SK-N-SH treated with all-trans-retinoic acid at 6 μM for 48 hours (cell line): ENCODE measurements around the gene FHL3.
"Not testable (repeated sequence)": the region's sequence is repeated elsewhere in the genome, so short reads cannot be mapped to it uniquely, and the experiment has no call there.

ENCODE experiments used
- ATAC-seq: fragments of 200-7000 bp; cut with Tn5 transposase; 3 replicates; pipeline ENCODE4 v1.9.1; 2020; ENCODE audit warnings: mild to moderate bottlenecking, moderate library complexity
- BACH2 ChIP-seq: fragments of 250-450 bp; sonication (Bioruptor Pico); IDR thresholded peaks from 2 replicates; pipeline ENCODE4 v1.9.0; 2021; ENCODE audit warnings: mild to moderate bottlenecking, borderline replicate concordance
- CSDC2 ChIP-seq: fragments of 250-450 bp; sonication (Bioruptor Pico); IDR thresholded peaks from 2 replicates; pipeline ENCODE4 v1.5.0; 2020; ENCODE audit warnings: mild to moderate bottlenecking, moderate library complexity
- ESRRG ChIP-seq: fragments of 250-450 bp; sonication (Bioruptor Pico); IDR thresholded peaks from 2 replicates; pipeline ENCODE4 v1.6.1; 2021; ENCODE audit warnings: mild to moderate bottlenecking
- GLIS3 ChIP-seq: fragments of 250-450 bp; sonication (Bioruptor Pico); IDR thresholded peaks from 2 replicates; pipeline ENCODE4 v1.5.0; 2020; ENCODE audit warnings: mild to moderate bottlenecking, moderate library complexity
- ISL1 ChIP-seq: fragments of 250-450 bp; sonication (Bioruptor Pico); IDR thresholded peaks from 2 replicates; pipeline ENCODE4 v2.1.2; 2022; ENCODE audit warnings: mild to moderate bottlenecking, moderate library complexity
- OSR1 ChIP-seq: fragments of 250-450 bp; sonication (Bioruptor Pico); IDR thresholded peaks from 2 replicates; pipeline ENCODE4 v1.8.0; 2022; ENCODE audit warnings: moderate library complexity, mild to moderate bottlenecking, inconsistent platforms
- POU6F1 ChIP-seq: fragments of 250-450 bp; sonication (Bioruptor Pico); IDR thresholded peaks from 2 replicates; pipeline ENCODE4 v1.8.0; 2021; ENCODE audit warnings: low read depth, mild to moderate bottlenecking, moderate library complexity, borderline replicate concordance
- PPARA ChIP-seq: fragments of 250-450 bp; sonication (Bioruptor Pico); IDR thresholded peaks from 2 replicates; pipeline ENCODE4 v1.5.0; 2020; ENCODE audit warnings: mild to moderate bottlenecking, borderline replicate concordance
- RARB ChIP-seq: fragments of 250-450 bp; sonication (Bioruptor Pico); IDR thresholded peaks from 2 replicates; pipeline ENCODE4 v1.8.0; 2021; ENCODE audit warnings: mild to moderate bottlenecking, moderate library complexity
- TCF4 ChIP-seq: fragments of 250-450 bp; sonication (Bioruptor Pico); IDR thresholded peaks from 2 replicates; pipeline ENCODE4 v1.8.0; 2021; ENCODE audit warnings: mild to moderate bottlenecking, moderate library complexity, borderline replicate concordance
- TOX ChIP-seq: fragments of 250-450 bp; sonication (Bioruptor Pico); IDR thresholded peaks from 2 replicates; pipeline ENCODE4 v1.8.0; 2021; ENCODE audit warnings: mild to moderate bottlenecking, moderate library complexity, borderline replicate concordance
- TSHZ2 ChIP-seq: fragments of 250-450 bp; sonication (Bioruptor Pico); IDR thresholded peaks from 2 replicates; pipeline ENCODE4 v1.5.0; 2020; ENCODE audit warnings: mild to moderate bottlenecking, moderate library complexity
- ZFP3 ChIP-seq: fragments of 250-450 bp; sonication (Bioruptor Pico); IDR thresholded peaks from 2 replicates; pipeline ENCODE4 v1.5.0; 2020; ENCODE audit warnings: mild to moderate bottlenecking, moderate library complexity
- ZFP30 ChIP-seq: fragments of 450-650 bp; formaldehyde crosslinking; IDR thresholded peaks from 2 replicates; pipeline ENCODE4 v1.5.0; 2022; ENCODE audit warnings: mild to moderate bottlenecking, moderate library complexity
- ZNF8 ChIP-seq: fragments of 450-650 bp; formaldehyde crosslinking; IDR thresholded peaks from 2 replicates; pipeline ENCODE4 v1.5.0; 2020; ENCODE audit warnings: mild to moderate bottlenecking, moderate library complexity

FHL3 gene

GRCh38 chr1:38037221-38037939 lies 32.1 kb upstream of the FHL3 start:
- TF ChIP-seq GLIS3 (CRISPR knock-in tag): no peak
- TF ChIP-seq ZFP30 (CRISPR knock-in tag): no peak
- TF ChIP-seq TOX (CRISPR knock-in tag): no peak
- no peak for TF ChIP-seq CSDC2
- no peak for TF ChIP-seq OSR1 (CRISPR knock-in tag)
- TF ChIP-seq TSHZ2 (CRISPR knock-in tag): no peak
- TF ChIP-seq ISL1 (CRISPR knock-in tag): no peak
- no peak for TF ChIP-seq PPARA (CRISPR knock-in tag)
- no peak for TF ChIP-seq ZFP3 (CRISPR knock-in tag)
- TF ChIP-seq ESRRG: no peak
- TF ChIP-seq TCF4 (CRISPR knock-in tag): no peak
- TF ChIP-seq ZNF8 (CRISPR knock-in tag): no peak
- no peak for TF ChIP-seq POU6F1
- ATAC-seq: peak; percentile 37; the same call in 2 of the 3 replicates

- TF ChIP-seq RARB (CRISPR knock-in tag): no peak
- TF ChIP-seq CSDC2: no peak
- no peak for TF ChIP-seq ZFP30 (CRISPR knock-in tag)
- no peak for TF ChIP-seq BACH2 (CRISPR knock-in tag)
- no peak for TF ChIP-seq ZFP3 (CRISPR knock-in tag)
- no peak for TF ChIP-seq ZNF8 (CRISPR knock-in tag)
- no peak for ATAC-seq
Measured at GRCh38 chr1:38034871-38035270, 29.6 kb upstream of the FHL3 start.

- not testable (repeated sequence) for ATAC-seq
Measured at GRCh38 chr1:38032992-38033391, 27.7 kb upstream of the FHL3 start.

GRCh38 chr1:38031513-38031866 lies 26.2 kb upstream of the FHL3 start:
- TF ChIP-seq GLIS3 (CRISPR knock-in tag): no peak
- TF ChIP-seq ZFP30 (CRISPR knock-in tag): no peak
- TF ChIP-seq TCF4 (CRISPR knock-in tag): no peak
- TF ChIP-seq, all 23 proteins: peak for 0
- ATAC-seq: no peak

- no peak for TF ChIP-seq POU6F1
- TF ChIP-seq BACH2 (CRISPR knock-in tag): no peak
- TF ChIP-seq PPARA (CRISPR knock-in tag): no peak
- TF ChIP-seq, all 23 proteins: peak for 0
- ATAC-seq: no peak
Measured at GRCh38 chr1:38030596-38031512, 25.5 kb upstream of the FHL3 start.
